Measurements from ENCODE around the gene CD79B.
"Not testable (repeated sequence)": the region's sequence is repeated elsewhere in the genome, so short reads cannot be mapped to it uniquely, and the experiment has no call there.

CD79B gene

GRCh38 chr17:63909586-63909985, 22.5 kb downstream of the CD79B start:
- DNase-seq = not testable (repeated sequence)

- DNase-seq = not testable (repeated sequence)
Measured at GRCh38 chr17:63907161-63907778, 24.9 kb downstream of the CD79B start.

GRCh38 chr17:63904796-63905195, 27.3 kb downstream of the CD79B start:
- DNase-seq = not testable (repeated sequence)

GRCh38 chr17:63903787-63904201, 28.3 kb downstream of the CD79B start:
- DNase-seq = not testable (repeated sequence)

GRCh38 chr17:63901971-63902370, 30.2 kb downstream of the CD79B start:
- DNase-seq = not testable (repeated sequence)

- DNase-seq = not testable (repeated sequence)
Measured at GRCh38 chr17:63898899-63899798, 33.0 kb downstream of the CD79B start.

- DNase-seq = not testable (repeated sequence)
Measured at GRCh38 chr17:63896524-63897354, 35.4 kb downstream of the CD79B start, which contains the start of gene CSH1. CSH1 (minus strand) TSS chr17:63896574; CDS start chr17:63896511, 63 bp downstream.

GRCh38 chr17:63894821-63895220, 37.3 kb downstream of the CD79B start:
- not testable (repeated sequence) for DNase-seq

- DNase-seq = not testable (repeated sequence)
Measured at GRCh38 chr17:63894021-63894420, 38.1 kb downstream of the CD79B start.

- not testable (repeated sequence) for DNase-seq
Measured at GRCh38 chr17:63892316-63893037, 39.7 kb downstream of the CD79B start.

GRCh38 chr17:63889026-63889848, 42.9 kb downstream of the CD79B start:
- DNase-seq = not testable (repeated sequence)

- not testable (repeated sequence) for DNase-seq
Measured at GRCh38 chr17:63885119-63885518, 47.0 kb downstream of the CD79B start.

GRCh38 chr17:63882626-63883126, 49.5 kb downstream of the CD79B start:
- not testable (repeated sequence) for DNase-seq

- DNase-seq = no peak
Measured at GRCh38 chr17:63881935-63882601, 50.1 kb downstream of the CD79B start, which contains the start of gene GH2. GH2 (minus strand) TSS chr17:63881944; CDS start chr17:63881801, 143 bp downstream.

GRCh38 chr17:63881337-63881736, 50.8 kb downstream of the CD79B start:
- not testable (repeated sequence) for DNase-seq

GRCh38 chr17:63880706-63881105, 51.4 kb downstream of the CD79B start:
- no peak for DNase-seq

Measured in cerebellar nuclear complex (tissue), 1 donor.